ENCODE data around the gene SMIM24.

Gene SMIM24

DNA sequence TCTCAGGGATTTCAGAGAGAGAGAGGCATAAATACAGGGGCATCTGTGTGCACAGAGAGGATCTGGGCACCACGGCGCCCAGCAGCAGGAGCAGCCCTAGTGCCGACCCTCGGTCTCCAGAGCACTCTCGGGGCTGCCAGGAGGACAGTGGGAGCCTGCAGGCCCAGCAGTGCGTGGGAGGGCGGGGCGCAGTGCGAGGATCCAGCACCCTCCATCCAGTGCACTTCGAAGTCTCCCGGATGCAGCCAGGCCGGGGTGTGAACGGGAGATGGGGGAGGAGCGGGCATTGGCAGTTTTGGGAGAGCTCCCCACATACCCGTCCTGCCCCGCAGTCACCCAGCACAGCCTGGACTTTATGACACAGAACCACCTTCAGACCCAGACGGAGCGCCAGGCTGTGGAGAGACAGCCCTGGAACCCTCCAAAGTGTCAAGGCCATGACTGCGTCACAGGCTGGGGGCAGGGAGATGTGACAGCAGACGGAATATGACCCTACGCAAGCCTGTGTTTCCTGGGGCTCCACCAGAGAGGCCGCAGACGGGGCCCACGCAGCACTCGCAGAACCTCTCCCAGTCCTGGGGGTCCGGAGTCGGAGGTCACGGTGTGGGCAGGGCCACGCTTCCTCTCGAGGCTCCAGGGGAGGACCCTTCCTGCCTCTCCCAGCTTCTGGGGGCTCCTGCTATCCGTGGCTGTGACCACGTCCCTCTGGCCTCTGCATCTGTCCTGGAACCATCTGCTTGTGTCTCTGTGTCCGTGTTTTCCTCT, 43.9 kb upstream of the SMIM24 start:
- DNase-seq, result no peak
- Histone ChIP-seq H3K4me1 (ENCODE audit: low read length) (no peaks in the 10 kb centered on the region), H3K79me2 (ENCODE audit: low read length) (peaks cover 42% of the 10 kb centered on the region), H3K27me3 (replicated peaks; ENCODE audit: insufficient read depth, low read length) (no peaks in the 10 kb centered on the region), H3K9me2 (replicated peaks; ENCODE audit: insufficient read depth, low read length) (no peaks in the 10 kb centered on the region), H3K9ac (ENCODE audit: low read length) (no peak overlapping the region), H3K4me2 (ENCODE audit: low read depth, low read length) (no peak overlapping the region), H3K27ac (ENCODE audit: low read length) (no peak overlapping the region), H2AFZ (ENCODE audit: low read length) (no peak overlapping the region), H3K4me3 (ENCODE audit: low read length) (no peak overlapping the region), H3K36me3 (replicated peaks; ENCODE audit: insufficient read depth, low read length) (0 out of 2 replicates have a peak, but pooled peaks cover 3% of the 10 kb centered on the region), H3F3A (ENCODE audit: insufficient read depth, low read length) (no peaks in the 10 kb centered on the region), H3K9me3 (replicated peaks; ENCODE audit: insufficient read depth, low read length) (no peaks in the 10 kb centered on the region), H4K20me1 (ENCODE audit: insufficient read depth, low read length) (no peaks in the 10 kb centered on the region)
- TF ChIP-seq EZH2 (optimal IDR thresholded peaks at IDR 0.05; ENCODE audit: low read depth, low read length), result no peak
- TF ChIP-seq EZH2phosphoT487 (IDR thresholded peaks at IDR 0.05; ENCODE audit: low read length), result no peak
- TF ChIP-seq, protein P1, sequence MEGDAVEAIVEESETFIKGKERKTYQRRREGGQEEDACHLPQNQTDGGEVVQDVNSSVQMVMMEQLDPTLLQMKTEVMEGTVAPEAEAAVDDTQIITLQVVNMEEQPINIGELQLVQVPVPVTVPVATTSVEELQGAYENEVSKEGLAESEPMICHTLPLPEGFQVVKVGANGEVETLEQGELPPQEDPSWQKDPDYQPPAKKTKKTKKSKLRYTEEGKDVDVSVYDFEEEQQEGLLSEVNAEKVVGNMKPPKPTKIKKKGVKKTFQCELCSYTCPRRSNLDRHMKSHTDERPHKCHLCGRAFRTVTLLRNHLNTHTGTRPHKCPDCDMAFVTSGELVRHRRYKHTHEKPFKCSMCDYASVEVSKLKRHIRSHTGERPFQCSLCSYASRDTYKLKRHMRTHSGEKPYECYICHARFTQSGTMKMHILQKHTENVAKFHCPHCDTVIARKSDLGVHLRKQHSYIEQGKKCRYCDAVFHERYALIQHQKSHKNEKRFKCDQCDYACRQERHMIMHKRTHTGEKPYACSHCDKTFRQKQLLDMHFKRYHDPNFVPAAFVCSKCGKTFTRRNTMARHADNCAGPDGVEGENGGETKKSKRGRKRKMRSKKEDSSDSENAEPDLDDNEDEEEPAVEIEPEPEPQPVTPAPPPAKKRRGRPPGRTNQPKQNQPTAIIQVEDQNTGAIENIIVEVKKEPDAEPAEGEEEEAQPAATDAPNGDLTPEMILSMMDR (IDR thresholded peaks at IDR 0.05; ENCODE audit: low read length), result no peak

DNA sequence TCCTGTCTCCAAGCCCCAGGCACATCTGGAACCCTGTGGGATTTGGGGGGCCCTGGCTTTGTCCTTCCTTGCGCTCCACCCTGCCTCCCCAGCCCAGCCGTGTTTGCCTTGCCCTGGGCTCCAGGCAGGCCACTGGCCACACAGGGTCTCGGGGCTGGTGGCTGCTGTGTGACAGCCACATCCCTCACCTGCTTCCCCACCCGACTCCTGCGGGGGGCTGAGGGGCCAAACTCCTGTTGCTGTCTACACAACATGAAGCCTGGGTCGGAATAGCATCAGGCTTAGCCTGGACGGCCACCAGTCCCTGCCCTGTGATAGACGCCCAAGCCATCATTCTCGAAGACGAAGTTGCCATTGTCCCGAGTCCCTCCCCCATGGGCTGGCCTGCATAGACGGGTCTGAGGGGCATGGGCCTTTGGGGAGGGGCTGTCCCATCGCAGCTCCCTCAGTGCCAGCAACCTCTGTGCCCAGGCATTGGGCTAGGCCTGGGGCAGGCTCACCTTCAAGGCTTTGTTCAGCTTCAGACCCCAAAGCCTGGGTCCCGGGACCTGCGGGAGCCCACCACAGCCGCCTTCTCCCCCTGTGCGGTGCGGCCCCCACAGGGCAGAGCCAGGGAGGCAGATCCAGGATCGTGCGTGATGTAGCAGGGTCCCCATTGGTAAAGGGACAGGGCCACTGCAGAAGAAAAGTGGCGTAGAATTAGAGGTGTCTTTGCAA, 43.2 kb upstream of the SMIM24 start:
- Histone ChIP-seq H3K4me2 (ENCODE audit: low read depth, low read length) (no peak overlapping the region), H4K20me1 (ENCODE audit: insufficient read depth, low read length) (no peaks in the 10 kb centered on the region), H3K27me3 (replicated peaks; ENCODE audit: insufficient read depth, low read length) (no peaks in the 10 kb centered on the region), H3K9ac (ENCODE audit: low read length) (no peak overlapping the region), H3F3A (ENCODE audit: insufficient read depth, low read length) (no peaks in the 10 kb centered on the region), H3K27ac (ENCODE audit: low read length) (no peak overlapping the region), H3K4me1 (ENCODE audit: low read length) (no peaks in the 10 kb centered on the region), H3K9me2 (replicated peaks; ENCODE audit: insufficient read depth, low read length) (no peaks in the 10 kb centered on the region), H3K36me3 (replicated peaks; ENCODE audit: insufficient read depth, low read length) (0 out of 2 replicates have a peak, but pooled peaks cover 3% of the 10 kb centered on the region), H3K79me2 (ENCODE audit: low read length) (peaks cover 49% of the 10 kb centered on the region), H3K4me3 (ENCODE audit: low read length) (no peak overlapping the region), H3K9me3 (replicated peaks; ENCODE audit: insufficient read depth, low read length) (no peaks in the 10 kb centered on the region), H2AFZ (ENCODE audit: low read length) (no peak overlapping the region)
- no peak for DNase-seq
- TF ChIP-seq, protein P1 (IDR thresholded peaks at IDR 0.05; ENCODE audit: low read length), result no peak
- TF ChIP-seq EZH2 (optimal IDR thresholded peaks at IDR 0.05; ENCODE audit: low read depth, low read length), result no peak
- no peak for TF ChIP-seq EZH2phosphoT487 (IDR thresholded peaks at IDR 0.05; ENCODE audit: low read length)

DNA sequence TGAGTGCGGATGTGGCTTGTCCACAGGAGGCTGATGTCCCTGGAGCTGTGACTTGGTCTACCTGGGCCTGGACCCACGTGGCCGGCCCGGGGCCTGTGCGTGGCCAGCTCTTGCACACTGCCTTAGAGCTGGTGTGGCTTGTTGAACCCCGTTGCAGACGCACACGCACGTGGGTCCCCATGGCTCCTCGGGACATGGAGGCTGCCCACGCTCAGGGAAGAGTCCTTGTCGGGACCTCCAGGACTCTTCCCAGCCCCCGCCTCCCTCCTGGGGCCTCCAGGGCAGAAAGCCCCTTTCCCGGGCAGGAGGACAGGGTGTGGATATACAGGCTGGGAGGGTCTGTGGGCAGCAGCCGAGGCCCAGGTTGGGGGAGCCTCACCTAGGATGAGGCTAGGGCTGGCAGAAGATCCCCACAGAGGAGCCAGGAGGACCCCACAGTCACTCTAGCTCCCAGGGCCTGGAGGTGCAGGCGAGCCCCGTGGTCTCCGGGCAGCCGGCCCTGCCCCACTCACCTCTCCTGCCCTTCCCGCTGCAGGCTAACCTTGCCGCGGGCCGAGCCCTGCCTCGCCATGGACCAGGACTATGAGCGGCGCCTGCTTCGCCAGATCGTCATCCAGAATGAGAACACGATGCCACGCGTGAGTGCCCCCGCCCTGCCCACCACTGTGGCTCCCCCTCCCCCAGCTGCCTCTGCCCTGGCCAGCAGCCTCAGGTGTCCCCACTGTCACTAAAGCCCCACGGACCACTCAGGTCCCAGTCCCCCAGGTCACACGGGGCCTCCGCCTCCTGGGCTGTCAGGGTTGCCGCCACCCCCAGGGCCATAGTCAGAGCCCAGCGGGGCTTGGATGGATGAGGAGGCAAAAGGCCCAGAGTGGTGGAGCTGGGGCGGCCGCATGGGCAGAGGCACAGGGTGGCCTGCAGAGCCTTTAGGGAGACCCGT, 42.4 kb upstream of the SMIM24 start:
- no peaks in the 10 kb centered on the region for H4K20me1 ChIP-seq (ENCODE audit: insufficient read depth, low read length)
- no peaks in the 10 kb centered on the region for H3K9me2 ChIP-seq (replicated peaks; ENCODE audit: insufficient read depth, low read length)
- H3F3A ChIP-seq (ENCODE audit: insufficient read depth, low read length), result no peaks in the 10 kb centered on the region
- no peaks in the 10 kb centered on the region for H3K9me3 ChIP-seq (replicated peaks; ENCODE audit: insufficient read depth, low read length)
- no peak overlapping the region for H3K9ac ChIP-seq (ENCODE audit: low read length)
- H2AFZ ChIP-seq (ENCODE audit: low read length), result no peak overlapping the region
- H3K4me3 ChIP-seq (ENCODE audit: low read length), result no peak overlapping the region
- no peaks in the 10 kb centered on the region for H3K4me1 ChIP-seq (ENCODE audit: low read length)
- H3K27ac ChIP-seq (ENCODE audit: low read length), result no peak overlapping the region
- H3K36me3 ChIP-seq (replicated peaks; ENCODE audit: insufficient read depth, low read length), result 0 out of 2 replicates have a peak, but pooled peaks cover 3% of the 10 kb centered on the region
- H3K79me2 ChIP-seq (ENCODE audit: low read length), result peaks cover 57% of the 10 kb centered on the region
- no peaks in the 10 kb centered on the region for H3K27me3 ChIP-seq (replicated peaks; ENCODE audit: insufficient read depth, low read length)
- no peak for TF ChIP-seq EZH2phosphoT487 (IDR thresholded peaks at IDR 0.05; ENCODE audit: low read length)
- no peak for TF ChIP-seq EZH2 (optimal IDR thresholded peaks at IDR 0.05; ENCODE audit: low read depth, low read length)
- TF ChIP-seq, protein P1 (IDR thresholded peaks at IDR 0.05; ENCODE audit: low read length), result no peak
- no peak overlapping the region for H3K4me2 ChIP-seq (ENCODE audit: low read depth, low read length)
- no peak for DNase-seq
